HEK293 (cell line): ENCODE measurements around the gene SPATA4.

Source experiments
- CTCF ChIA-PET: fragments of 350-600 bp; formaldehyde crosslinking; extraction: SDS; loops from one replicate; lab custom pipeline; 2021; ENCODE audit warnings: antibody characterized with exemption; lab: Yijun Ruan, JAX
- POLR2A ChIA-PET: fragments of 300-600 bp; formaldehyde crosslinking; extraction: SDS; loops from one replicate; lab custom pipeline; 2020; ENCODE audit warnings: antibody characterized with exemption, inconsistent platforms; lab: Yijun Ruan, JAX
- H3K27ac ChIP-seq: fragments of 200-500 bp; sonication (Bioruptor generic); 2 replicates; pipeline ENCODE4 v1.5.1; 2014; ENCODE audit warnings: low read depth, low read length, control low read depth, inconsistent platforms; ENCODE audit errors: extremely low read depth
- H3K36me3 ChIP-seq, 2 experiments: fragments of 200-500 bp in 1 of 2; sonication (Bioruptor generic) in 1 of 2; 1 replicate in 1 of 2; 2 replicates in 1 of 2; pipeline ENCODE4 v1.5.1; 2014 to 2017; ENCODE audit warnings: inconsistent platforms in 2 of 2, low read length in 2 of 2; ENCODE audit not compliant: control insufficient read depth in 2 of 2, insufficient read depth in 1 of 2
- H3K4me1 ChIP-seq: fragments of 200-500 bp; sonication (Bioruptor generic); 2 replicates; pipeline ENCODE4 v1.5.1; 2014; ENCODE audit warnings: mild to moderate bottlenecking, low read length, inconsistent platforms; ENCODE audit not compliant: control insufficient read depth, insufficient read depth
- H3K4me3 ChIP-seq: 2 replicates; pipeline ENCODE4 v1.5.1; 2011; ENCODE audit warnings: low read depth, mild to moderate bottlenecking, control low read depth, low read length, moderate library complexity
- H3K9me3 ChIP-seq: fragments of 200-500 bp; sonication (Bioruptor generic); 2 replicates; pipeline ENCODE4 v1.5.1; 2014; ENCODE audit warnings: low read depth, low read length, inconsistent platforms; ENCODE audit not compliant: control insufficient read depth, insufficient read depth
- GLI2 ChIP-seq: fragments of 450-650 bp; formaldehyde crosslinking; IDR thresholded peaks from 2 replicates; pipeline ENCODE4; 2017; ENCODE audit warnings: missing biosample characterization, missing genetic modification characterization, low read depth, borderline replicate concordance
- GLIS1 ChIP-seq: fragments of 450-650 bp; formaldehyde crosslinking; IDR thresholded peaks from 2 replicates; pipeline ENCODE4 v1.5.1; 2016; ENCODE audit warnings: missing biosample characterization, missing genetic modification characterization
- HIC1 ChIP-seq: fragments of 450-650 bp; formaldehyde crosslinking; IDR thresholded peaks from 2 replicates; pipeline ENCODE4 v1.5.1; 2016; ENCODE audit warnings: missing biosample characterization, missing genetic modification characterization
- HOXA7 ChIP-seq: sonication (generic); formaldehyde crosslinking; IDR thresholded peaks from 2 replicates; pipeline ENCODE4 v1.8.1; 2022; ENCODE audit warnings: missing genetic modification reagents, borderline replicate concordance
- HOXC10 ChIP-seq: sonication (generic); formaldehyde crosslinking; IDR thresholded peaks from 2 replicates; pipeline ENCODE4 v1.8.1; 2023; ENCODE audit warnings: mild to moderate bottlenecking, missing genetic modification reagents
- REPIN1 ChIP-seq: fragments of 450-650 bp; formaldehyde crosslinking; IDR thresholded peaks from 2 replicates; pipeline ENCODE4 v1.5.1; 2017; ENCODE audit warnings: missing biosample characterization, missing genetic modification characterization, low read depth
- ZBTB17 ChIP-seq: fragments of 450-650 bp; formaldehyde crosslinking; IDR thresholded peaks from 2 replicates; pipeline ENCODE4 v1.5.1; 2016; ENCODE audit warnings: missing biosample characterization, missing genetic modification characterization
- ZEB2 ChIP-seq: fragments of 450-650 bp; formaldehyde crosslinking; IDR thresholded peaks from 2 replicates; pipeline ENCODE4 v1.5.1; 2016; ENCODE audit warnings: missing biosample characterization, missing genetic modification characterization
- ZFP41 ChIP-seq: fragments of 450-650 bp; formaldehyde crosslinking; IDR thresholded peaks from 2 replicates; pipeline ENCODE4 v1.5.1; 2016; ENCODE audit warnings: missing biosample characterization, missing genetic modification characterization, borderline replicate concordance
- ZIC2 ChIP-seq: fragments of 450-650 bp; formaldehyde crosslinking; IDR thresholded peaks from 2 replicates; pipeline ENCODE4 v1.5.1; 2016; ENCODE audit warnings: missing biosample characterization, missing genetic modification characterization
- ZNF133 ChIP-seq: fragments of 450-650 bp; formaldehyde crosslinking; IDR thresholded peaks from 2 replicates; pipeline ENCODE4 v1.5.1; 2016; ENCODE audit warnings: missing biosample characterization, missing genetic modification characterization
- ZNF2 ChIP-seq: fragments of 450-650 bp; formaldehyde crosslinking; IDR thresholded peaks from 2 replicates; pipeline ENCODE4 v1.5.1; 2016; ENCODE audit warnings: missing biosample characterization, missing genetic modification characterization
- ZNF223 ChIP-seq: fragments of 450-650 bp; formaldehyde crosslinking; IDR thresholded peaks from 2 replicates; pipeline ENCODE4 v1.5.1; 2016; ENCODE audit warnings: missing biosample characterization, missing genetic modification characterization
- ZNF239 ChIP-seq: fragments of 450-650 bp; formaldehyde crosslinking; IDR thresholded peaks from 2 replicates; pipeline ENCODE4 v1.5.1; 2016; ENCODE audit warnings: missing biosample characterization, missing genetic modification characterization
- ZNF280C ChIP-seq: fragments of 450-650 bp; formaldehyde crosslinking; IDR thresholded peaks from 2 replicates; pipeline ENCODE4 v1.5.1; 2016; ENCODE audit warnings: missing biosample characterization, missing genetic modification characterization
- ZNF292 ChIP-seq: fragments of 450-650 bp; formaldehyde crosslinking; IDR thresholded peaks from 2 replicates; pipeline ENCODE4 v1.5.1; 2016; ENCODE audit warnings: low read depth, missing biosample characterization, missing genetic modification characterization, borderline replicate concordance
- ZNF426 ChIP-seq: fragments of 450-650 bp; formaldehyde crosslinking; IDR thresholded peaks from 2 replicates; pipeline ENCODE4 v1.5.1; 2017; ENCODE audit warnings: missing biosample characterization, missing genetic modification characterization, mild to moderate bottlenecking, inconsistent platforms, moderate library complexity
- ZNF433 ChIP-seq: fragments of 450-650 bp; formaldehyde crosslinking; IDR thresholded peaks from 2 replicates; pipeline ENCODE4 v1.5.1; 2016; ENCODE audit warnings: missing biosample characterization, missing genetic modification characterization, low read depth
- ZNF473 ChIP-seq: fragments of 450-650 bp; formaldehyde crosslinking; IDR thresholded peaks from 2 replicates; pipeline ENCODE4 v1.5.1; 2017; ENCODE audit warnings: missing biosample characterization, missing genetic modification characterization
- ZNF560 ChIP-seq: fragments of 450-650 bp; formaldehyde crosslinking; IDR thresholded peaks from 2 replicates; pipeline ENCODE4 v1.5.1; 2017; ENCODE audit warnings: missing biosample characterization, missing genetic modification characterization, borderline replicate concordance
- ZNF701 ChIP-seq: fragments of 450-650 bp; formaldehyde crosslinking; IDR thresholded peaks from 2 replicates; pipeline ENCODE4 v1.5.1; 2016; ENCODE audit warnings: missing biosample characterization, missing genetic modification characterization
- ZNF791 ChIP-seq: fragments of 450-650 bp; formaldehyde crosslinking; IDR thresholded peaks from 2 replicates; pipeline ENCODE4 v1.5.1; 2016; ENCODE audit warnings: missing biosample characterization, missing genetic modification characterization
- ZNF843 ChIP-seq: fragments of 450-650 bp; formaldehyde crosslinking; IDR thresholded peaks from 2 replicates; pipeline ENCODE4 v1.5.1; 2016; ENCODE audit warnings: missing biosample characterization, missing genetic modification characterization
- ZSCAN16 ChIP-seq: fragments of 450-650 bp; formaldehyde crosslinking; IDR thresholded peaks from 2 replicates; pipeline ENCODE4 v1.5.1; 2016; ENCODE audit warnings: missing biosample characterization, missing genetic modification characterization
- TF ChIP-seq, protein P1 (sequence below): fragments of 450-650 bp; formaldehyde crosslinking; IDR thresholded peaks from 2 replicates; pipeline ENCODE4 v1.5.1; 2016; ENCODE audit warnings: missing biosample characterization, missing genetic modification characterization, borderline replicate concordance

Gene SPATA4

GRCh38 chr4:176188654-176189053 is 6.7 kb downstream of the SPATA4 start (continued):
- TF ChIP-seq HIC1: no peak
- no peak for TF ChIP-seq ZSCAN16 (tag by site-specific recombination)
- no peak for TF ChIP-seq ZBTB17 (tag by site-specific recombination)
- TF ChIP-seq ZNF701: no peak
- TF ChIP-seq ZEB2: no peak
- TF ChIP-seq ZNF2 (tag by site-specific recombination): no peak
- no peak for TF ChIP-seq ZIC2 (tag by site-specific recombination)
- no peak for TF ChIP-seq HOXA7 (CRISPR knock-in tag)
- no peak for TF ChIP-seq ZNF133 (tag by site-specific recombination)
- TF ChIP-seq ZNF560 (tag by site-specific recombination): no peak
- no peak for TF ChIP-seq GLIS1
- no peak for TF ChIP-seq ZNF426 (tag by site-specific recombination)

DNA sequence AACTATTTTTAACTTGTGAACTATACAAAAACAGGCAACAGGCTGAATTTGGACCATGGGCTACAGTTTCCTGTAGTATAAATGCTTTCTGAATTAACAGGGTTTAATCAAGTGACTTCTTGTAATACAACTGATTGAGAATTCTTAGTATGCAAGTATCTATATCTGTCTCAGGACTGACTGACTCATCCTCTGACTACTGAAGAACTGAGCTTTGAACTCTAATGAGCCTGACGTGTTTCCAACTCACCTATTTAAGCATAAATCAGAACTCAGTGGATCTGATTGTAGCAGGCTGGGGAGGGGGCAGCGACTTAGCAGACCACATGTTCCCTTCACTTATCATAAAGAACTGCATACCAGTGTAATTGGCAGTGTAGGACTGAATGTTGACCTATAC is 7.8 kb downstream of the SPATA4 start:
- H3K4me3 ChIP-seq: no peak overlapping the region
- POLR2A ChIA-PET: no interaction called here
- TF ChIP-seq ZNF433 (tag by site-specific recombination): no peak
- TF ChIP-seq ZNF292 (tag by site-specific recombination): no peak
- TF ChIP-seq ZNF133 (tag by site-specific recombination): no peak
- TF ChIP-seq, all 188 proteins: peak for 0
- Histone ChIP-seq H3K27ac (no peak overlapping the region), H3K4me1 (peaks cover 12% of the 10 kb centered on the region), H3K9me3 (no peaks in the 10 kb centered on the region), H3K36me3 (no peaks in the 10 kb centered on the region)
- CTCF ChIA-PET: interaction anchor here (0.7 kb wide), 1 partner anchor 10 kb away, joined by 4 read pairs; no protein-coding TSS in a partner anchor

GRCh38 chr4:176186671-176187395 is 8.6 kb downstream of the SPATA4 start:
- Histone ChIP-seq H3K27ac (no peak overlapping the region), H3K4me3 (no peak overlapping the region), H3K4me1 (peaks cover 10% of the 10 kb centered on the region), H3K9me3 (no peaks in the 10 kb centered on the region), H3K36me3 (no peaks in the 10 kb centered on the region)
- POLR2A ChIA-PET: no interaction called here
- CTCF ChIA-PET: interaction anchor here (0.7 kb wide), 1 partner anchor 9 kb away, joined by 4 read pairs; no protein-coding TSS in a partner anchor
- TF ChIP-seq ZNF280C (tag by site-specific recombination) (no peak), ZFP41 (no peak), ZNF791 (tag by site-specific recombination) (no peak), GLI2 (tag by site-specific recombination) (no peak), ZNF239 (tag by site-specific recombination) (no peak), ZNF473 (tag by site-specific recombination) (no peak), ZNF223 (tag by site-specific recombination) (no peak), REPIN1 (tag by site-specific recombination) (no peak), HOXC10 (CRISPR knock-in tag) (no peak), ZNF843 (no peak)
- TF ChIP-seq, protein P1, sequence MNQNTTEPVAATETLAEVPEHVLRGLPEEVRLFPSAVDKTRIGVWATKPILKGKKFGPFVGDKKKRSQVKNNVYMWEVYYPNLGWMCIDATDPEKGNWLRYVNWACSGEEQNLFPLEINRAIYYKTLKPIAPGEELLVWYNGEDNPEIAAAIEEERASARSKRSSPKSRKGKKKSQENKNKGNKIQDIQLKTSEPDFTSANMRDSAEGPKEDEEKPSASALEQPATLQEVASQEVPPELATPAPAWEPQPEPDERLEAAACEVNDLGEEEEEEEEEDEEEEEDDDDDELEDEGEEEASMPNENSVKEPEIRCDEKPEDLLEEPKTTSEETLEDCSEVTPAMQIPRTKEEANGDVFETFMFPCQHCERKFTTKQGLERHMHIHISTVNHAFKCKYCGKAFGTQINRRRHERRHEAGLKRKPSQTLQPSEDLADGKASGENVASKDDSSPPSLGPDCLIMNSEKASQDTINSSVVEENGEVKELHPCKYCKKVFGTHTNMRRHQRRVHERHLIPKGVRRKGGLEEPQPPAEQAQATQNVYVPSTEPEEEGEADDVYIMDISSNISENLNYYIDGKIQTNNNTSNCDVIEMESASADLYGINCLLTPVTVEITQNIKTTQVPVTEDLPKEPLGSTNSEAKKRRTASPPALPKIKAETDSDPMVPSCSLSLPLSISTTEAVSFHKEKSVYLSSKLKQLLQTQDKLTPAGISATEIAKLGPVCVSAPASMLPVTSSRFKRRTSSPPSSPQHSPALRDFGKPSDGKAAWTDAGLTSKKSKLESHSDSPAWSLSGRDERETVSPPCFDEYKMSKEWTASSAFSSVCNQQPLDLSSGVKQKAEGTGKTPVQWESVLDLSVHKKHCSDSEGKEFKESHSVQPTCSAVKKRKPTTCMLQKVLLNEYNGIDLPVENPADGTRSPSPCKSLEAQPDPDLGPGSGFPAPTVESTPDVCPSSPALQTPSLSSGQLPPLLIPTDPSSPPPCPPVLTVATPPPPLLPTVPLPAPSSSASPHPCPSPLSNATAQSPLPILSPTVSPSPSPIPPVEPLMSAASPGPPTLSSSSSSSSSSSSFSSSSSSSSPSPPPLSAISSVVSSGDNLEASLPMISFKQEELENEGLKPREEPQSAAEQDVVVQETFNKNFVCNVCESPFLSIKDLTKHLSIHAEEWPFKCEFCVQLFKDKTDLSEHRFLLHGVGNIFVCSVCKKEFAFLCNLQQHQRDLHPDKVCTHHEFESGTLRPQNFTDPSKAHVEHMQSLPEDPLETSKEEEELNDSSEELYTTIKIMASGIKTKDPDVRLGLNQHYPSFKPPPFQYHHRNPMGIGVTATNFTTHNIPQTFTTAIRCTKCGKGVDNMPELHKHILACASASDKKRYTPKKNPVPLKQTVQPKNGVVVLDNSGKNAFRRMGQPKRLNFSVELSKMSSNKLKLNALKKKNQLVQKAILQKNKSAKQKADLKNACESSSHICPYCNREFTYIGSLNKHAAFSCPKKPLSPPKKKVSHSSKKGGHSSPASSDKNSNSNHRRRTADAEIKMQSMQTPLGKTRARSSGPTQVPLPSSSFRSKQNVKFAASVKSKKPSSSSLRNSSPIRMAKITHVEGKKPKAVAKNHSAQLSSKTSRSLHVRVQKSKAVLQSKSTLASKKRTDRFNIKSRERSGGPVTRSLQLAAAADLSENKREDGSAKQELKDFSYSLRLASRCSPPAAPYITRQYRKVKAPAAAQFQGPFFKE: no peak
